Neural progenitor cell (in vitro differentiated cells): ENCODE results near the gene C6orf163. TPM values are rescaled to one million over a fixed set of nuclear protein-coding genes. Genes with fewer than 3 reads are reported as not detected.

ENCODE experiments used
- DNase-seq: peaks from one replicate; pipeline ENCODE4 v3.0.0-alpha.2; 2016; ENCODE audit warnings: low spot score
- H2AFZ ChIP-seq: fragments of 200-600 bp; sonication (generic); replicated peaks from 2 replicates; pipeline ENCODE4 v1.6.1; 2016; ENCODE audit warnings: antibody characterized with exemption
- H3F3A ChIP-seq: fragments of 200-600 bp; sonication (generic); 2 replicates; pipeline ENCODE4 v1.6.1; 2016; ENCODE audit warnings: antibody characterized with exemption, low read depth
- H3K27ac ChIP-seq: fragments of 200-600 bp; sonication (generic); 2 replicates; pipeline ENCODE4 v1.5.1; 2016; ENCODE audit warnings: mild to moderate bottlenecking
- H3K27me3 ChIP-seq: fragments of 200-600 bp; sonication (generic); 2 replicates; pipeline ENCODE4 v1.6.1; 2016; ENCODE audit warnings: mild to moderate bottlenecking, moderate library complexity
- H3K36me3 ChIP-seq: fragments of 200-600 bp; sonication (generic); 2 replicates; pipeline ENCODE4 v1.5.1; 2016
- H3K4me1 ChIP-seq: fragments of 200-600 bp; sonication (generic); 2 replicates; pipeline ENCODE4 v1.6.1; 2016; ENCODE audit warnings: mixed run types
- H3K4me2 ChIP-seq: fragments of 200-600 bp; sonication (generic); 2 replicates; pipeline ENCODE4 v1.6.1; 2016
- H3K4me3 ChIP-seq: fragments of 200-600 bp; sonication (generic); 2 replicates; pipeline ENCODE4 v1.5.1; 2016
- H3K79me2 ChIP-seq: fragments of 200-600 bp; sonication (generic); 2 replicates; pipeline ENCODE4 v1.6.1; 2016; ENCODE audit warnings: low read depth
- H3K9ac ChIP-seq: fragments of 200-600 bp; sonication (generic); 2 replicates; pipeline ENCODE4 v1.6.1; 2016
- H3K9me3 ChIP-seq: fragments of 200-600 bp; sonication (generic); 2 replicates; pipeline ENCODE4 v1.5.1; 2016; ENCODE audit warnings: low read depth
- H4K20me1 ChIP-seq: fragments of 200-600 bp; sonication (generic); 2 replicates; pipeline ENCODE4 v1.6.1; 2016; ENCODE audit warnings: low read depth
- H3K27ac Mint-ChIP-seq: 3 replicates; pipeline ENCODE4 v1.8.0; 2021; ENCODE audit warnings: mixed read lengths
- H3K27me3 Mint-ChIP-seq: 2 replicates; pipeline ENCODE4 v1.8.0; 2022; ENCODE audit warnings: low read depth, mild to moderate bottlenecking, inconsistent platforms, moderate library complexity, mixed read lengths; ENCODE audit not compliant: insufficient read depth
- H3K36me3 Mint-ChIP-seq: 3 replicates; pipeline ENCODE4 v1.8.0; 2021; ENCODE audit warnings: mixed read lengths
- H3K4me1 Mint-ChIP-seq: 3 replicates; pipeline ENCODE4 v1.8.0; 2021; ENCODE audit warnings: mixed read lengths
- H3K4me3 Mint-ChIP-seq: 3 replicates; pipeline ENCODE4 v1.8.0; 2021; ENCODE audit warnings: mild to moderate bottlenecking, moderate library complexity, mixed read lengths
- H3K9me3 Mint-ChIP-seq: 3 replicates; pipeline ENCODE4 v1.8.0; 2020; ENCODE audit warnings: mixed read lengths
- EZH2 ChIP-seq: fragments of 200-600 bp; sonication (generic); IDR thresholded peaks from 2 replicates; pipeline ENCODE4 v1.6.1; 2017; ENCODE audit warnings: antibody characterized with exemption, mild to moderate bottlenecking, moderate library complexity
- EZH2phosphoT487 ChIP-seq: fragments of 200-600 bp; sonication (generic); IDR thresholded peaks from 2 replicates; pipeline ENCODE4 v1.6.1; 2017; ENCODE audit warnings: antibody characterized with exemption
- total RNA-seq: library from RNA; depleted of rRNA; stranded (reverse); fragments of >200 nt; gene quantifications from 2 replicates; pipeline ENCODE4 v1.2.3, GENCODE V29; 2015; ENCODE audit warnings: low replicate concordance
- TF ChIP-seq, protein P1 (sequence below): fragments of 200-600 bp; sonication (generic); IDR thresholded peaks from 2 replicates; pipeline ENCODE4 v1.5.1; 2017; ENCODE audit warnings: antibody characterized with exemption, mild to moderate bottlenecking

Gene C6orf163
- total RNA-seq, 1 donor from 2014 or later = 2.6 TPM

DNA sequence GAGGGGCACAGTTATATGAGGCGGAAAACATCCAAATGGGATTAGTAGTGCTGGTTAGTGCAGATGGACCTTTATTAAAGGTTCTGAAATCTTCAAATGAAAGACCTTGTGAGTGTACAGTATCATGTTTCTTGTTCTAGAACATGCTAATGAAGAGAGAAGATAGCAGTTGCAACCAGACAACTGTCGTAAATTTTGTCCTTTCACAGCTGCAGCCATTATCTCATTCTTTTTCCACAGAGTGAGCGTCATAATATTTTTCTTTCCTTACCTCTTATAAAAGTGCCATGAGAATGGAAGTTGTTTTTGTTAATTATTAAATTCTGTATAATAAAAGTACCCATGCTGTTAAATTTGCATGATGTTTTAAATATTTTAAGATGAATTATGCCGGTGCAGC, 4.4 kb upstream of the C6orf163 start:
- no peak for DNase-seq
- H4K20me1 ChIP-seq = peaks cover 11% of the 10 kb centered on the region
- TF ChIP-seq EZH2 (no peak), EZH2phosphoT487 (no peak)
- TF ChIP-seq, protein P1, sequence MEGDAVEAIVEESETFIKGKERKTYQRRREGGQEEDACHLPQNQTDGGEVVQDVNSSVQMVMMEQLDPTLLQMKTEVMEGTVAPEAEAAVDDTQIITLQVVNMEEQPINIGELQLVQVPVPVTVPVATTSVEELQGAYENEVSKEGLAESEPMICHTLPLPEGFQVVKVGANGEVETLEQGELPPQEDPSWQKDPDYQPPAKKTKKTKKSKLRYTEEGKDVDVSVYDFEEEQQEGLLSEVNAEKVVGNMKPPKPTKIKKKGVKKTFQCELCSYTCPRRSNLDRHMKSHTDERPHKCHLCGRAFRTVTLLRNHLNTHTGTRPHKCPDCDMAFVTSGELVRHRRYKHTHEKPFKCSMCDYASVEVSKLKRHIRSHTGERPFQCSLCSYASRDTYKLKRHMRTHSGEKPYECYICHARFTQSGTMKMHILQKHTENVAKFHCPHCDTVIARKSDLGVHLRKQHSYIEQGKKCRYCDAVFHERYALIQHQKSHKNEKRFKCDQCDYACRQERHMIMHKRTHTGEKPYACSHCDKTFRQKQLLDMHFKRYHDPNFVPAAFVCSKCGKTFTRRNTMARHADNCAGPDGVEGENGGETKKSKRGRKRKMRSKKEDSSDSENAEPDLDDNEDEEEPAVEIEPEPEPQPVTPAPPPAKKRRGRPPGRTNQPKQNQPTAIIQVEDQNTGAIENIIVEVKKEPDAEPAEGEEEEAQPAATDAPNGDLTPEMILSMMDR = no peak
- peaks cover 9% of the 10 kb centered on the region for H3K4me1 ChIP-seq
- Mint-ChIP-seq H3K4me3 (no peak overlapping the region), H3K27ac (no peak overlapping the region), H3K4me1 (peaks cover 10% of the 10 kb centered on the region), H3K9me3 (no peaks in the 10 kb centered on the region), H3K27me3 (no peaks in the 10 kb centered on the region), H3K36me3 (no peaks in the 10 kb centered on the region)
- H3K36me3 ChIP-seq = no peaks in the 10 kb centered on the region
- no peaks in the 10 kb centered on the region for H3F3A ChIP-seq
- no peak overlapping the region for H3K9ac ChIP-seq
- H3K9me3 ChIP-seq = no peaks in the 10 kb centered on the region
- no peak overlapping the region for H2AFZ ChIP-seq
- H3K27ac ChIP-seq = no peak overlapping the region
- no peaks in the 10 kb centered on the region for H3K27me3 ChIP-seq
- peaks cover 6% of the 10 kb centered on the region for H3K79me2 ChIP-seq
- H3K4me2 ChIP-seq = no peak overlapping the region
- H3K4me3 ChIP-seq = no peak overlapping the region

DNA sequence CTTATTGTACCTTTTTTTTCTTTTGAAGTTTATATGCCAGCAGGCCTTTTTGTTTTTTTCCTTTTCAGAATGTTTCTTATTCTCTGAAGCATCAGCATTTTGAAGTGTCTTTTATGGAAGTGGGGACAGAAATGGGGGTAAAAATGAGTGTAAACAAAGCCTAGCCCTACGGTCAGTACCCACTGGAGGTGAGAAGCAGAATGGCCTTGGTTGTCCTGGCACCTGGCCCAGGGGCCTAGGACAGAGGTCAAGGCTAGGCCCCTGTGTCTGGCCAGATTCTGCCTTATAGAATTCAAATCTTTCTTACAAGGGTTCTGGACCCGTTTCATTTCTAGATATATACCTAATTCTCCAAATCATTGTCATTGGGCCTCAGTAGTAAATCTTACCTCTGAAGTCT, 3.5 kb upstream of the C6orf163 start:
- Histone ChIP-seq H3K4me1 (peaks cover 5% of the 10 kb centered on the region), H3K36me3 (no peaks in the 10 kb centered on the region), H3K9ac (no peak overlapping the region), H3K9me3 (no peaks in the 10 kb centered on the region), H3K4me2 (no peak overlapping the region), H3K4me3 (no peak overlapping the region), H2AFZ (no peak overlapping the region), H3K27ac (no peak overlapping the region), H3F3A (no peaks in the 10 kb centered on the region), H3K27me3 (no peaks in the 10 kb centered on the region), H4K20me1 (peaks cover 11% of the 10 kb centered on the region), H3K79me2 (peaks cover 4% of the 10 kb centered on the region)
- no peaks in the 10 kb centered on the region for H3K27me3 Mint-ChIP-seq
- H3K27ac Mint-ChIP-seq = no peak overlapping the region
- DNase-seq = no peak
- no peaks in the 10 kb centered on the region for H3K9me3 Mint-ChIP-seq
- TF ChIP-seq, protein P1 = no peak
- no peak for TF ChIP-seq EZH2phosphoT487
- TF ChIP-seq EZH2 = no peak
- no peaks in the 10 kb centered on the region for H3K36me3 Mint-ChIP-seq
- H3K4me1 Mint-ChIP-seq = peaks cover 10% of the 10 kb centered on the region
- no peak overlapping the region for H3K4me3 Mint-ChIP-seq

DNA sequence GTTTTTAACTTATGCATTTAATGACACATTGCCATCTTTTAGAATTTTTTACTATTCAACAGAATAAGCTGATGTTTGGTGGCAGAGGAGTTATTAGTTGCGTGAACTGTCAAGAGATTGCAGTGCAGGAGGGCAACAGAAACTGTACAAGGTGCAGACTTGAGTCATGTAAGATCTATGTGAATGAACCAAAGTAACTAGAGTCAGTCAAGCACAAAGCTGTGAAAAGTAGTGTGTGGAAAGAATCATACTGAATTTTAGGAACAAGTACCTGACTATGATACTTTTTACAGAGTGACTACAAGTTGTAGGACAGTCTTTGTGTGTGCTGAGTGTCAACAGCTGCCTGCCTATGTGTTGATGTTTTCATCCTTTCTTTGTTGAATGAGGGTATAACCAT, 2.7 kb upstream of the C6orf163 start:
- Histone ChIP-seq H3K4me2 (no peak overlapping the region), H3F3A (no peaks in the 10 kb centered on the region), H3K36me3 (no peaks in the 10 kb centered on the region), H3K4me3 (no peak overlapping the region), H3K4me1 (no peaks in the 10 kb centered on the region), H3K9me3 (no peaks in the 10 kb centered on the region), H2AFZ (no peak overlapping the region), H3K9ac (no peak overlapping the region), H4K20me1 (peaks cover 11% of the 10 kb centered on the region), H3K27me3 (no peaks in the 10 kb centered on the region), H3K27ac (no peak overlapping the region), H3K79me2 (peaks cover 4% of the 10 kb centered on the region)
- H3K27me3 Mint-ChIP-seq = no peaks in the 10 kb centered on the region
- DNase-seq = no peak
- no peaks in the 10 kb centered on the region for H3K9me3 Mint-ChIP-seq
- peaks cover 10% of the 10 kb centered on the region for H3K4me1 Mint-ChIP-seq
- H3K36me3 Mint-ChIP-seq = no peaks in the 10 kb centered on the region
- H3K27ac Mint-ChIP-seq = no peak overlapping the region
- H3K4me3 Mint-ChIP-seq = no peak overlapping the region
- TF ChIP-seq, protein P1 = no peak
- no peak for TF ChIP-seq EZH2
- TF ChIP-seq EZH2phosphoT487 = no peak

DNA sequence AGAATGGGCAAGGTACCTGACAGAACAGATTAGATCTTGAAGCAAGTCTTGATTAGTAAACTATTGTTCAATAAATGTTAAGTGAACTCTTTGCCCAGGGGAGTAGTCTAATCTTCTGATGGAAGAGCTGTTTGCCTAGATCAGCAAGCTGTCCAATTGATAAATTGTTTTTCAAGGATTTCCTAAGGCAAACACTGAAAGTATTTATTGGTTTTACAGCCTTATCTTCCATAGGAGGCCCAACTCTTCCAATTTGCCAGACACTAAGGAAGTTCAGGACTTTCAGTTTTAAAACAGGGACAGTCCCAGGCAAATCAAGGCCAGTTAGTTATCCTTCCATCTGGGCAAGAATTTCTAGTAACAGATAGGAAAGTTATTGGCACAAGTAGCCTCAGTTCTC, 1.8 kb upstream of the C6orf163 start:
- Histone ChIP-seq H3K9ac (no peak overlapping the region), H3K36me3 (no peaks in the 10 kb centered on the region), H3K27me3 (no peaks in the 10 kb centered on the region), H3K79me2 (no peaks in the 10 kb centered on the region), H3K4me3 (no peak overlapping the region), H3K27ac (no peak overlapping the region), H3K4me2 (no peak overlapping the region), H3F3A (no peaks in the 10 kb centered on the region), H3K9me3 (no peaks in the 10 kb centered on the region), H4K20me1 (peaks cover 8% of the 10 kb centered on the region), H3K4me1 (no peaks in the 10 kb centered on the region), H2AFZ (no peak overlapping the region)
- no peak for TF ChIP-seq EZH2phosphoT487
- TF ChIP-seq, protein P1 = no peak
- no peak for TF ChIP-seq EZH2
- H3K9me3 Mint-ChIP-seq = no peaks in the 10 kb centered on the region
- H3K36me3 Mint-ChIP-seq = no peaks in the 10 kb centered on the region
- no peak overlapping the region for H3K4me3 Mint-ChIP-seq
- no peaks in the 10 kb centered on the region for H3K27me3 Mint-ChIP-seq
- no peak overlapping the region for H3K27ac Mint-ChIP-seq
- H3K4me1 Mint-ChIP-seq = peaks cover 10% of the 10 kb centered on the region
- no peak for DNase-seq
